Stimulated activated CD4-positive, alpha-beta T cell treated with anti-CD3 and anti-CD28 coated beads, Interleukin-4, amount 100 ng/mL, for 1 hour (primary cell): ENCODE measurements around the gene TECPR2.
"Not testable (repeated sequence)": the region's sequence is repeated elsewhere in the genome, so short reads cannot be mapped to it uniquely, and the experiment has no call there.

Experiments used
- DNase-seq: peaks from one replicate; pipeline ENCODE4 v3.0.0-alpha.2; 2020

Gene TECPR2

GRCh38 chr14:102539544-102540314 is 177.0 kb downstream of the TECPR2 start:
- DNase-seq: no peak

DNA sequence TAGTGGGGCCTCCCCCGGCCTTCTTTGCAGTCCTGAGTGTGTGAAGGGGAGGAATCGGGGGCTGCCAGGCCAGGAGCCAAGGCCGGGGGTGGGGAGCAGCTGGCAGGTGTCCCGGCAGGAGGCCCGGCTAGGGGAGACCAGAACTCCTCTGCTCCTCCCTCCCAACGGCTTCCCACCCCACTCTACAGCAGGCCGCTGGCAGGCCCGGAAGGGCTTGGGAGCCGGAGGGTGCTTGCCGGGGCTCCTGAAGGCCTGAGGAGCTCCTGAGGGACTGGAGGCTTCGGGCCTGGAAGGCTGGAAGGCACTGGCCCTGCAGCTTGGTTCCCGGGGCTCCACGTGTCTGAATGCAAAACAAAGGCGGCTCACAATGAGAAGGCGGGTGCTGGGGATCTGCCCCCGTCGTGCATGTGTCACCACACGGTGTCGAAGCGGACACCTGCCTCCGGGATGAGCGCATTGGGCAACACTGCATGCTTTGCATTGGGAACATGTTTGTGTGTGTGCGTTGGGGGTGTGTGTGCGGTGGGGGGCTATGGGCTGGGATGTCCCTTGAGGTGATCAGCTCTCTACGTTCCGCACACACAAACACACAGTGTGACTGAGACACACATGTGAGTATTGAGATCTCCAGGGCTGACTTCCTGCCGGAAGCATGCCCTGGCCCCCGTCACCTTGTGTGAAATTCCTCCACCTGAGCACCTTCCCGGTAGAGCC is 177.7 kb downstream of the TECPR2 start:
- DNase-seq: no peak

GRCh38 chr14:102541029-102541491 is 178.3 kb downstream of the TECPR2 start:
- not testable (repeated sequence) for DNase-seq

DNA sequence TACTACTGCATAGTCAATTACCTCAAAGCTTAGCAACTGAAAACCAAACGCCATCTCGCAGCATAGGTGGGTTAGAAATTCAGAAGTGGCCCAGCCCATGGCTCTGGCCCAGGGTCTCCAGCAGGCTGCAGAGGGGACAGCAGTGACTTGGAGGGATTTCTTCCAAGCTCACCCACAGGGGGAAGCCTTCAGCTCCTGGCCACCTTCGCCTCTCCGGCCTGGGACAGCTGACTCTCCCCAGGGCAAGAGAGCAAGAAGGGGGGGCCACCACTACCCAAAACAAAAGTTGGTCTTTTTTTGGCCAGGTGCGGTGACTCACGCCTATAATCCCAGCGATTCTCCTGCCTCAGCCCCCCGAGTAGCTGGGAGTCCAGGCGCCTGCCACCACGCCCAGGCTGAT is 179.0 kb downstream of the TECPR2 start:
- no peak for DNase-seq

- no peak for DNase-seq
Observed at GRCh38 chr14:102544046-102544746, 181.5 kb downstream of the TECPR2 start.

GRCh38 chr14:102544747-102545460 is 182.2 kb downstream of the TECPR2 start:
- peak; percentile 17 for DNase-seq

DNA sequence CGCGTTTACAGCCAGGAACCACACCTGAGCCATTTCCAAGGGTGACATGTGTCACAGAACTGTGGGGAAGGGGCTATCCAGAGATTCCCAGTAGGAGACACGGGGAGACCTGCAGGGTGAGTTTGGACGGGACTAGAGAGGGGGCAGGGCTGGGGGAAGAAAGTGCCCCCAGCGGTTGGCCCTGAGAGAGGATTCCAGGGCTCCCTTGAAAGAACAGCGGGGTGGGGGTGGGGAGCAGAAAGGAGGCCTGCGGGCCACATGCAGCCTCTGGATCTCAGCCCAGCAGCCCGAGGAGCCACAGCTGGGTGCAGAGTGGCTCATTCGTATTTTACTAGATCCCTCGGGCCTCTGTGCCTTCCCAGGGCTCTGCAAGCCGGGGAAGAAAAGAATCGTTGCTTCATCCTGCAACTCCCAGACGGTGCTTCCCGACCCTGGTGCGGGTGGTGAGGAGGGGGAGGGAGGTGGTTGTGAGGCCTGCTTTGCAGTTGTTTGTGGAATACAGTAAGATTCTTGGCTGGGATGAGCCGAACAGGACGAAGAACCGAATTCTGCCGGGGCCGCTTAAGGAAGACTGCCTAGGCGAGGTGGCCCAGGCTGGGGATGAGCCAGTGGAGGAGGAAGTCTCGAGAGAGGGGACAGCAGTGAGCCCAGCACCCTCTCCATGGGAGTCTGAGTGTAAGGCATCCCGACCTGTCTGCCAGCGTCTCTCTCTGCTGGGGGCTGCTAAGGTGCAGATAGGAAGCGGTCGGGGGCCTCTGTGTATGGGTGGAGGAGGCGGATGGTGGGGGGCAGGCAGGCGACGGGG is 182.9 kb downstream of the TECPR2 start:
- no peak for DNase-seq

- no peak for DNase-seq
Observed at GRCh38 chr14:102548616-102549240, 186.0 kb downstream of the TECPR2 start.

GRCh38 chr14:102550927-102551401 is 188.2 kb downstream of the TECPR2 start:
- DNase-seq: not testable (repeated sequence)
